HCT116 (cell line): ENCODE data around the gene GRID2. TPM values are rescaled to one million over a fixed set of nuclear protein-coding genes. Genes with fewer than 3 reads are reported as not detected.

ENCODE experiments used
- ATAC-seq: fragments of 200-7000 bp; cut with Tn5 transposase; 2 replicates; pipeline ENCODE4 v1.9.1; 2020; ENCODE audit warnings: mild to moderate bottlenecking, moderate library complexity
- BruUV-seq: library from RNA; stranded (reverse); fragments of 400-500 nt; replicated peaks from 2 replicates; lab custom pipeline; 2021; lab: Mats Ljungman, UMichigan
- CTCF ChIA-PET: fragments of 300-600 bp; sonication (Branson Sonifier 250); formaldehyde crosslinking; loops from one replicate; lab custom pipeline; 2021; ENCODE audit warnings: antibody characterized with exemption; lab: Charles Lee
- POLR2A ChIA-PET: fragments of 300-600, 350-600 bp; sonication (Branson Sonifier 250); formaldehyde crosslinking; loops from one replicate; lab custom pipeline; 2021; ENCODE audit warnings: antibody characterized with exemption; lab: Charles Lee
- RAD21 ChIA-PET, 2 experiments: fragments of 300-600 bp; sonication (Branson Sonifier 250); formaldehyde crosslinking; loops; one replicate each; lab custom pipeline; 2023; ENCODE audit warnings: low total read pairs in 2 of 2; ENCODE audit not compliant: uncharacterized antibody in 2 of 2, unreplicated experiment in 2 of 2, low non-redundant PET in 1 of 2; lab: Charles Lee
- DNase-seq: peaks from one replicate; pipeline ENCODE4 v3.0.0-alpha.2; 2010; ENCODE audit warnings: low read depth, low spot score
- H2AFZ ChIP-seq: fragments of 200-600 bp; shearing (Covaris generic), sonication (generic); 2 replicates; pipeline ENCODE4 v1.6.1; 2017; ENCODE audit warnings: low read depth, mixed run types, mixed read lengths, antibody characterized with exemption, low read length; ENCODE audit not compliant: poor library complexity, severe bottlenecking
- H3K27ac ChIP-seq: 2 replicates; pipeline ENCODE4 v1.5.1; 2012; ENCODE audit warnings: low read depth, low read length
- H3K27me3 ChIP-seq: fragments of 200-600 bp; sonication (generic); 2 replicates; pipeline ENCODE4 v1.6.1; 2016; ENCODE audit warnings: mixed run types, low read length, mixed read lengths; ENCODE audit not compliant: insufficient read depth
- H3K36me3 ChIP-seq, 2 experiments: fragments of 200-500 bp in 1 of 2; fragments of 200-600 bp in 1 of 2; sonication (Bioruptor generic) in 1 of 2; sonication (generic) in 1 of 2; 2 replicates each; pipeline versions ENCODE4 v1.5.1 to v1.6.1; 2014 to 2016; ENCODE audit warnings: low read length in 2 of 2, inconsistent platforms in 1 of 2, mixed read lengths in 1 of 2, mixed run types in 1 of 2; ENCODE audit not compliant: insufficient read depth in 2 of 2, control insufficient read depth in 1 of 2
- H3K4me1 ChIP-seq, 2 experiments: fragments of 200-600 bp in 1 of 2; sonication (generic) in 1 of 2; 2 replicates each; pipeline versions ENCODE4 v1.5.1 to v1.6.1; 2012 to 2017; ENCODE audit warnings: low read length in 2 of 2, inconsistent platforms in 1 of 2, mild to moderate bottlenecking in 1 of 2, mixed read lengths in 1 of 2, mixed run types in 1 of 2, moderate library complexity in 1 of 2; ENCODE audit not compliant: insufficient read depth in 2 of 2, control insufficient read depth in 1 of 2
- H3K4me2 ChIP-seq: fragments of 200-600 bp; sonication (generic); 2 replicates; pipeline ENCODE4 v1.6.1; 2017; ENCODE audit warnings: mixed run types, low read length, mixed read lengths
- H3K4me3 ChIP-seq, 2 experiments: fragments of 200-600 bp in 1 of 2; sonication (generic) in 1 of 2; replicated peaks in 1 of 2; 2 replicates each; pipeline ENCODE4 v1.5.1; 2011 to 2016; ENCODE audit warnings: low read length in 2 of 2, control low read depth in 1 of 2, low read depth in 1 of 2, mild to moderate bottlenecking in 1 of 2, mixed read lengths in 1 of 2, mixed run types in 1 of 2
- H3K79me2 ChIP-seq: fragments of 200-600 bp; sonication (generic); 2 replicates; pipeline ENCODE4 v1.6.1; 2017; ENCODE audit warnings: mild to moderate bottlenecking, mixed run types, low read length, moderate library complexity, mixed read lengths; ENCODE audit not compliant: insufficient read depth
- H3K9ac ChIP-seq: fragments of 200-600 bp; sonication (generic); 2 replicates; pipeline ENCODE4 v1.6.1; 2016; ENCODE audit warnings: low read length, mixed read lengths
- H3K9me2 ChIP-seq: fragments of 200-600 bp; sonication (generic), shearing (Covaris generic); 2 replicates; pipeline ENCODE4 v1.6.1; 2017; ENCODE audit warnings: mixed run types, mild to moderate bottlenecking, moderate library complexity; ENCODE audit not compliant: insufficient read depth
- H3K9me3 ChIP-seq, 2 experiments: fragments of 200-500 bp in 1 of 2; fragments of 200-600 bp in 1 of 2; sonication (Bioruptor generic) in 1 of 2; sonication (generic) in 1 of 2; 2 replicates each; pipeline ENCODE4 v1.6.1; 2014 to 2017; ENCODE audit warnings: low read length in 2 of 2, mixed read lengths in 2 of 2, inconsistent platforms in 1 of 2, low read depth in 1 of 2, mild to moderate bottlenecking in 1 of 2, mixed run types in 1 of 2, moderate library complexity in 1 of 2; ENCODE audit not compliant: control insufficient read depth in 1 of 2, insufficient read depth in 1 of 2
- H4K20me1 ChIP-seq: fragments of 200-600 bp; sonication (generic), shearing (Covaris generic); 2 replicates; pipeline ENCODE4 v1.6.1; 2017; ENCODE audit warnings: mixed run types, mild to moderate bottlenecking, moderate library complexity; ENCODE audit not compliant: insufficient read depth
- CTCF ChIP-seq, 3 experiments: fragments of 200-600 bp in 1 of 3; sonication (generic) in 1 of 3; IDR thresholded peaks in 2 of 3; conservative IDR thresholded peaks in 1 of 3; 2 replicates each; pipeline ENCODE4 v1.5.1; 2012 to 2017; ENCODE audit warnings: low read depth in 2 of 3, low read length in 2 of 3, antibody characterized with exemption in 1 of 3, borderline replicate concordance in 1 of 3, control low read depth in 1 of 3, mild to moderate bottlenecking in 1 of 3, mixed read lengths in 1 of 3, mixed run types in 1 of 3, moderate library complexity in 1 of 3; ENCODE audit not compliant: insufficient read depth in 1 of 3
- EZH2phosphoT487 ChIP-seq: fragments of 200-600 bp; IDR thresholded peaks from 2 replicates; pipeline ENCODE4 v1.6.1; 2018; ENCODE audit warnings: antibody characterized with exemption, borderline replicate concordance
- POLR2A ChIP-seq: IDR thresholded peaks from 2 replicates; pipeline ENCODE4 v1.7.0; 2011; ENCODE audit warnings: borderline replicate concordance; ENCODE audit not compliant: insufficient read depth, insufficient read length; ENCODE audit errors: extremely low read depth
- POLR2AphosphoS5 ChIP-seq: IDR thresholded peaks from 2 replicates; pipeline ENCODE4 v1.6.1; 2011; ENCODE audit warnings: mild to moderate bottlenecking, low read depth, low read length, moderate library complexity
- RAD21 ChIP-seq: IDR thresholded peaks from 2 replicates; pipeline ENCODE4 v1.6.1; 2012; ENCODE audit warnings: low read depth, mild to moderate bottlenecking
- SP1 ChIP-seq: IDR thresholded peaks from 2 replicates; pipeline ENCODE4 v1.6.1; 2012; ENCODE audit warnings: low read depth
- SRF ChIP-seq: IDR thresholded peaks from 2 replicates; pipeline ENCODE4 v1.6.1; 2012; ENCODE audit warnings: low read depth
- TCF7L2 ChIP-seq: IDR thresholded peaks from 2 replicates; pipeline ENCODE4 v1.7.0; 2011; ENCODE audit warnings: borderline replicate concordance, inconsistent platforms; ENCODE audit not compliant: insufficient read depth, insufficient read length; ENCODE audit errors: extremely low read depth
- YY1 ChIP-seq: IDR thresholded peaks from 2 replicates; pipeline ENCODE4 v1.6.1; 2011; ENCODE audit warnings: low read length, low read depth, moderate library complexity, mild to moderate bottlenecking; ENCODE audit not compliant: insufficient replicate concordance; ENCODE audit errors: extremely low read depth
- ZNF274 ChIP-seq: fragments of 200-500 bp; sonication (Bioruptor generic); IDR thresholded peaks from 2 replicates; pipeline ENCODE4 v1.6.1; 2014; ENCODE audit warnings: mild to moderate bottlenecking, low read depth, low read length, inconsistent platforms
- intact Hi-C: fragments of 100-400 bp; cut with micrococcal nuclease; formaldehyde crosslinking; loops from 2 replicates; pipeline ENCODE4 v1.10.0; 2022
- total RNA-seq: library from RNA; stranded (reverse); gene quantifications from one replicate; pipeline ENCODE4 v1.2.1, GENCODE V29; 2021; ENCODE audit not compliant: unreplicated experiment

GRID2 gene
- total RNA-seq, 1 experiment from 2014 or later: not detected

DNA sequence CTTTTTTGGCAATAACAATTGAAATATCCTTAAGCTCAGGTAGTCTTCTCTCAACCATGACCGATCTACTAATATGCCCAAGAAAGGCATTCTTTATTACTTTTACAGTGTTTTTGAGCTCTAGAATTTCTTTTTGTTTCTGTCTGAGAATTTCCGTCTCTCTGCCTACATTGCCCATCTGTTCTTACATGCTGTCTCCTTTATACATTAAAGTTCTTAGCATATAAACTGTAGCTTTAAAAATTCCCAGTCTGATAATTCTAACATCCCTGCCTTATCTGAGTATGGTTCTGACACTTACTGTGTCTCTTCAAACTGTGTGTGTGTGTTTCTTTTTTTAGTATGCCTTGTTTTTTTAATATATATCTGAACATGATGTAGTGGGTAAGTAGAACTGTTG is 658.1 kb downstream of the GRID2 start:
- no TSS peak for BruUV-seq
- ChIA-PET POLR2A (no interaction called here), CTCF (no interaction called here), RAD21 (no interaction called here)
- H3K9me2 ChIP-seq: no peaks in the 10 kb centered on the region
- H3K36me3 ChIP-seq: no peaks in the 10 kb centered on the region
- intact Hi-C loops: no loop called here
- TF ChIP-seq POLR2A (no peak), CTCF (IDR thresholded peaks at IDR 0.05 in 2 of 3, conservative IDR thresholded peaks at IDR 0.05 in 1 of 3; ENCODE audit: borderline replicate concordance in 1 of 3, insufficient read depth in 1 of 3, low read depth in 2 of 3, low read length in 2 of 3) (no peak), POLR2AphosphoS5 (no peak), EZH2phosphoT487 (no peak), YY1 (no peak), SRF (no peak), RAD21 (no peak), ZNF274 (no peak)
- H3K4me2 ChIP-seq: no peak overlapping the region
- ATAC-seq: no peak
- no peak overlapping the region for H3K4me3 ChIP-seq
- no peak for DNase-seq
- no peaks in the 10 kb centered on the region for H3K9me3 ChIP-seq
- H2AFZ ChIP-seq: no peak overlapping the region
- H3K79me2 ChIP-seq: no peaks in the 10 kb centered on the region
- no peaks in the 10 kb centered on the region for H3K27me3 ChIP-seq
- H3K4me1 ChIP-seq: no peaks in the 10 kb centered on the region
- H3K27ac ChIP-seq: no peak overlapping the region
- H4K20me1 ChIP-seq: no peaks in the 10 kb centered on the region
- no peak overlapping the region for H3K9ac ChIP-seq

- BruUV-seq: no TSS peak
- ATAC-seq (no peak), DNase-seq (no peak)
- RAD21 ChIA-PET: no interaction called here
- no peaks in the 10 kb centered on the region for H3K9me3 ChIP-seq
- H2AFZ ChIP-seq: no peak overlapping the region
- H3K36me3 ChIP-seq: no peaks in the 10 kb centered on the region
- no peak overlapping the region for H3K4me2 ChIP-seq
- no peaks in the 10 kb centered on the region for H4K20me1 ChIP-seq
- no peaks in the 10 kb centered on the region for H3K9me2 ChIP-seq
- no peaks in the 10 kb centered on the region for H3K27me3 ChIP-seq
- H3K4me3 ChIP-seq: no peak overlapping the region
- H3K4me1 ChIP-seq: no peaks in the 10 kb centered on the region
- intact Hi-C loops: no loop called here
- H3K27ac ChIP-seq: no peak overlapping the region
- CTCF ChIA-PET: no interaction called here
- H3K9ac ChIP-seq: no peak overlapping the region
- no peak for TF ChIP-seq TCF7L2
- TF ChIP-seq YY1: no peak
- TF ChIP-seq SP1: no peak
- TF ChIP-seq, all 23 proteins: peak for 0
- no peaks in the 10 kb centered on the region for H3K79me2 ChIP-seq
- POLR2A ChIA-PET: no interaction called here
Measured at GRCh38 chr4:92962831-92963230, 659.1 kb downstream of the GRID2 start.
